AG09319 (cell line): ENCODE results near the gene BRICD5.

Source experiments
- DNase-seq: peaks from one replicate; pipeline ENCODE4 v3.0.0-alpha.2; 2010; ENCODE audit warnings: low read depth; ENCODE audit errors: extremely low read depth
- TF ChIP-seq, protein P1 (sequence below): IDR thresholded peaks from 2 replicates; pipeline ENCODE4 v1.5.1; 2011; ENCODE audit warnings: low read depth, mild to moderate bottlenecking, inconsistent platforms, low read length, moderate library complexity

BRICD5 gene

GRCh38 chr16:2213817-2214718 is 3.4 kb upstream of the BRICD5 start:
- TF ChIP-seq, protein P1, sequence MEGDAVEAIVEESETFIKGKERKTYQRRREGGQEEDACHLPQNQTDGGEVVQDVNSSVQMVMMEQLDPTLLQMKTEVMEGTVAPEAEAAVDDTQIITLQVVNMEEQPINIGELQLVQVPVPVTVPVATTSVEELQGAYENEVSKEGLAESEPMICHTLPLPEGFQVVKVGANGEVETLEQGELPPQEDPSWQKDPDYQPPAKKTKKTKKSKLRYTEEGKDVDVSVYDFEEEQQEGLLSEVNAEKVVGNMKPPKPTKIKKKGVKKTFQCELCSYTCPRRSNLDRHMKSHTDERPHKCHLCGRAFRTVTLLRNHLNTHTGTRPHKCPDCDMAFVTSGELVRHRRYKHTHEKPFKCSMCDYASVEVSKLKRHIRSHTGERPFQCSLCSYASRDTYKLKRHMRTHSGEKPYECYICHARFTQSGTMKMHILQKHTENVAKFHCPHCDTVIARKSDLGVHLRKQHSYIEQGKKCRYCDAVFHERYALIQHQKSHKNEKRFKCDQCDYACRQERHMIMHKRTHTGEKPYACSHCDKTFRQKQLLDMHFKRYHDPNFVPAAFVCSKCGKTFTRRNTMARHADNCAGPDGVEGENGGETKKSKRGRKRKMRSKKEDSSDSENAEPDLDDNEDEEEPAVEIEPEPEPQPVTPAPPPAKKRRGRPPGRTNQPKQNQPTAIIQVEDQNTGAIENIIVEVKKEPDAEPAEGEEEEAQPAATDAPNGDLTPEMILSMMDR, result no peak
- no peak for DNase-seq

DNA sequence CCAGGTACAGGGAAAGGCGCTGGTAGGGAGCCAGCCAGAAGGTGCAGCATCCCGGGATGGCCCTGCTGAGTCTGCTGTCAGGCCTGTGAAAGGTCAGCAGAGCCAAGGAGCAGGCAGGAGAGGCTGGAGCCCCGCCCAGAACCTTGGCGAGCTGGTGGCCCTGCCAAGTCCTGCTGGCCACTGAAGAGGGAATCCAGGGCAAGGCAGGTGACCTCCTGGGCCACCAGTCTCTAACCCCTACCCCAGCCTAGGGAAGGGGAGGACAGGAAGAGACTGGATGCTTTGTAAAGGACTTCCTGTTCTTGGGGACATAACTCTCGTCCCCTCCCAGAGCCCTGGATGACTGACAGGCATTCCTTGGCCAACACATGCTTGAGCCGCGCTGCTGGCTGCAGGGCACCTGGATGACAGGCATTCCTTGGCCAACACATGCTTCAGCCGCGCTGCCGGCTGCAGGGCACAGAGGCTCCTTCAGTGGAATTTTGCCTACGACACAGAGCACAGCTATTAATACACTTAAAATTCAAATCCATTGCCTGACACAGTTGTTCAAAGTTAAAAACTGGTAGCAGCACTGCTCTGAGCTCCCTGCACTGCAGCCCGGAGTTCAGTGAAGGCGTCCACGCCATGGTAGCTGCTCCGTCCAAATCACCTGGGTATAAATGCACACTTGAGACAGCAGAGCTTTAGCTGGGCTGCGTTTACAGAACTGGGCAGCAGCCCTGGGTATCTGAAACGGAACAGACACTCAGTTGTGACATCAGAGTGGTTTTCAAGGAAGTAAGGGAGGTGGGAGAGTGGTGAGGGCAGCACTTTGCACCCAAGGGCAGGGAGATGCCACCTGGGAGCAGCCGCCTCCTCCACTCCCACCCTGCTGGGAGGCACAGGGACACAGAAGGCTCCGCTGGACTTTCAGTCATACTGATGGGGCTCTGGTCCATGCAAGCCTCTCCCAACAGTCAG is 2.0 kb upstream of the BRICD5 start:
- TF ChIP-seq, protein P1, result no peak
- DNase-seq, result no peak

GRCh38 chr16:2211923-2212347 is 1.3 kb upstream of the BRICD5 start:
- DNase-seq, result no peak
- TF ChIP-seq, protein P1, result no peak

GRCh38 chr16:2210009-2210332 is 692 bp downstream of the BRICD5 start:
- TF ChIP-seq, protein P1, result no peak
- DNase-seq, result no peak

GRCh38 chr16:2209258-2210008 is 1.2 kb downstream of the BRICD5 start:
- DNase-seq, result no peak
- TF ChIP-seq, protein P1, result no peak

- TF ChIP-seq, protein P1, result no peak
- DNase-seq, result no peak
Observed at GRCh38 chr16:2208772-2209171, 1.9 kb downstream of the BRICD5 start.
